Measurements from ENCODE around the gene TMCO4. TPM values are rescaled to one million over a fixed set of nuclear protein-coding genes. Genes with fewer than 3 reads are reported as not detected.

The TMCO4 gene
- polyA plus RNA-seq, 1 experiment, result 10.1 TPM

GRCh38 chr1:19705464-19705863 is 94.3 kb downstream of the TMCO4 start:
- no peak overlapping the region for H3K27ac ChIP-seq (ENCODE audit: low read depth, low read length)
- H3K27me3 ChIP-seq (ENCODE audit: control insufficient read depth, insufficient read depth, low read length), result no peaks in the 10 kb centered on the region
- H3K4me3 ChIP-seq (ENCODE audit: low read depth, low read length), result no peak overlapping the region
- CTCF ChIA-PET, result interaction anchor here (0.6 to 4.2 kb wide), 21 partner anchors 9 to 798 kb away, joined by 3 to 142 read pairs (median 6); partner anchors contain the start of gene HTR6
- POLR2A ChIA-PET, result interaction anchor here (2.1 kb wide), 1 partner anchor 44 kb away, joined by 7 read pairs; no protein-coding TSS in a partner anchor
- no peak for DNase-seq (ENCODE audit: low read depth, low spot score)
- no peaks in the 10 kb centered on the region for H3K9me3 ChIP-seq (ENCODE audit: control insufficient read depth, insufficient read depth, low read length)
- TF ChIP-seq CTCF (IDR thresholded peaks at IDR 0.05; ENCODE audit: low read depth, low read length), result no peak

- POLR2A ChIA-PET, result interaction anchor here (2.1 kb wide), 1 partner anchor 43 kb away, joined by 7 read pairs; no protein-coding TSS in a partner anchor
- Histone ChIP-seq H3K27me3 (ENCODE audit: control insufficient read depth, insufficient read depth, low read length) (no peaks in the 10 kb centered on the region), H3K4me3 (ENCODE audit: low read depth, low read length) (no peak overlapping the region), H3K9me3 (ENCODE audit: control insufficient read depth, insufficient read depth, low read length) (no peaks in the 10 kb centered on the region), H3K27ac (ENCODE audit: low read depth, low read length) (no peak overlapping the region)
- peak; percentile 33 for DNase-seq (ENCODE audit: low read depth, low spot score)
- CTCF ChIA-PET, result interaction anchor here (0.6 to 4.2 kb wide), 31 partner anchors 10 to 1075 kb away, joined by 3 to 142 read pairs (median 4); partner anchors contain the start of gene HTR6
- peak; percentile 97 for TF ChIP-seq CTCF (IDR thresholded peaks at IDR 0.05; ENCODE audit: low read depth, low read length)
Observed at GRCh38 chr1:19704247-19705113, 95.2 kb downstream of the TMCO4 start.

- no peak for DNase-seq (ENCODE audit: low read depth, low spot score)
- TF ChIP-seq CTCF (IDR thresholded peaks at IDR 0.05; ENCODE audit: low read depth, low read length), result no peak
- CTCF ChIA-PET, result interaction anchor here (1.4 to 4.2 kb wide), 9 partner anchors 9 to 450 kb away, joined by 3 to 142 read pairs (median 20); partner anchors contain the start of gene HTR6
- no peaks in the 10 kb centered on the region for H3K9me3 ChIP-seq (ENCODE audit: control insufficient read depth, insufficient read depth, low read length)
- H3K27ac ChIP-seq (ENCODE audit: low read depth, low read length), result no peak overlapping the region
- POLR2A ChIA-PET, result interaction anchor here (2.1 kb wide), 1 partner anchor 42 kb away, joined by 7 read pairs; no protein-coding TSS in a partner anchor
- no peak overlapping the region for H3K4me3 ChIP-seq (ENCODE audit: low read depth, low read length)
- H3K27me3 ChIP-seq (ENCODE audit: control insufficient read depth, insufficient read depth, low read length), result no peaks in the 10 kb centered on the region
Observed at GRCh38 chr1:19703280-19703679, 96.4 kb downstream of the TMCO4 start.

GRCh38 chr1:19700079-19700777 is 99.5 kb downstream of the TMCO4 start:
- CTCF ChIA-PET, result no interaction called here
- DNase-seq (ENCODE audit: low read depth, low spot score), result no peak
- Histone ChIP-seq H3K4me3 (ENCODE audit: low read depth, low read length) (no peak overlapping the region), H3K27me3 (ENCODE audit: control insufficient read depth, insufficient read depth, low read length) (no peaks in the 10 kb centered on the region), H3K27ac (ENCODE audit: low read depth, low read length) (no peak overlapping the region), H3K9me3 (ENCODE audit: control insufficient read depth, insufficient read depth, low read length) (no peaks in the 10 kb centered on the region)
- POLR2A ChIA-PET, result no interaction called here
- no peak for TF ChIP-seq CTCF (IDR thresholded peaks at IDR 0.05; ENCODE audit: low read depth, low read length)
